Astrocyte of the spinal cord (primary cell): Measurements from ENCODE around the gene NPC1.

Experiments
- DNase-seq: peaks from one replicate; pipeline ENCODE4 v3.0.0; 2011; ENCODE audit warnings: low read depth, low spot score
- H3K4me3 ChIP-seq: 2 replicates; pipeline ENCODE4 v1.5.1; 2011; ENCODE audit warnings: low read depth, mild to moderate bottlenecking, low read length, moderate library complexity
- CTCF ChIP-seq: IDR thresholded peaks from 2 replicates; pipeline ENCODE4 v1.5.1; 2012; ENCODE audit warnings: low read depth, mild to moderate bottlenecking, low read length, inconsistent platforms
- in situ Hi-C: cut with HindIII; loops from 2 replicates; pipeline ENCODE4 v1.10.0; 2017; ENCODE audit warnings: low sequenced_read_pairs

NPC1 gene

GRCh38 chr18:23537274-23537673 lies 49.0 kb downstream of the NPC1 start:
- in situ Hi-C loops, result no loop called here
- no peak for DNase-seq
- TF ChIP-seq CTCF, result no peak
- no peak overlapping the region for H3K4me3 ChIP-seq

- H3K4me3 ChIP-seq, result no peak overlapping the region
- in situ Hi-C loops, result no loop called here
- no peak for TF ChIP-seq CTCF
- DNase-seq, result no peak
Observed at GRCh38 chr18:23536204-23536603, 50.1 kb downstream of the NPC1 start.

GRCh38 chr18:23534276-23534675 lies 52.0 kb downstream of the NPC1 start:
- no peak for TF ChIP-seq CTCF
- H3K4me3 ChIP-seq, result no peak overlapping the region
- no peak for DNase-seq
- in situ Hi-C loops, result no loop called here

GRCh38 chr18:23532848-23533247 lies 53.5 kb downstream of the NPC1 start:
- no peak for DNase-seq
- TF ChIP-seq CTCF, result no peak
- H3K4me3 ChIP-seq, result no peak overlapping the region
- in situ Hi-C loops, result no loop called here

GRCh38 chr18:23531912-23532311 lies 54.4 kb downstream of the NPC1 start:
- no peak overlapping the region for H3K4me3 ChIP-seq
- no peak for TF ChIP-seq CTCF
- no peak for DNase-seq
- in situ Hi-C loops, result no loop called here

- no peak overlapping the region for H3K4me3 ChIP-seq
- DNase-seq, result no peak
- in situ Hi-C loops, result no loop called here
- no peak for TF ChIP-seq CTCF
Observed at GRCh38 chr18:23530195-23530594, 56.1 kb downstream of the NPC1 start.

GRCh38 chr18:23529604-23530003 lies 56.7 kb downstream of the NPC1 start:
- TF ChIP-seq CTCF, result no peak
- H3K4me3 ChIP-seq, result no peak overlapping the region
- in situ Hi-C loops, result no loop called here
- DNase-seq, result peak; percentile 47
